ENCODE data around the gene FRMD4B.

GRCh38 chr3:69189487-69189886 is 196.4 kb downstream of the FRMD4B start:
- TF ChIP-seq CTCF (IDR thresholded peaks at IDR 0.05), result no peak
- no peak for TF ChIP-seq POLR2AphosphoS5 (IDR thresholded peaks at IDR 0.05; ENCODE audit: insufficient read depth in 1 of 2, low read depth in 1 of 2)

Data from vagina (tissue), 2 donors.